Liver (tissue), 9 donors: ENCODE results near the gene URAD. TPM values are rescaled to one million over a fixed set of nuclear protein-coding genes. Genes with fewer than 3 reads are reported as not detected.

Experiments
- DNase-seq: peaks from one replicate; pipeline ENCODE4 v3.0.0-alpha.2; 2017; ENCODE audit warnings: low spot score
- H3K27ac ChIP-seq, 2 donors: one replicate each; pipeline ENCODE4 v1.7.0; 2013; ENCODE audit warnings: inconsistent platforms in 2 of 2, low read length in 2 of 2, control low read depth in 1 of 2, low read depth in 1 of 2, mild to moderate bottlenecking in 1 of 2
- H3K27me3 ChIP-seq, 4 donors: one replicate each; pipeline versions ENCODE4 v1.6.1 to v1.7.0; 2013; ENCODE audit warnings: low read length in 3 of 4, inconsistent platforms in 1 of 4, mild to moderate bottlenecking in 1 of 4, moderate library complexity in 1 of 4; ENCODE audit not compliant: control insufficient read depth in 4 of 4, insufficient read depth in 4 of 4
- H3K36me3 ChIP-seq, 4 donors: one replicate each; pipeline versions ENCODE4 v1.6.1 to v1.7.0; 2013; ENCODE audit warnings: low read length in 3 of 4, mild to moderate bottlenecking in 3 of 4, low read depth in 1 of 4, moderate library complexity in 1 of 4; ENCODE audit not compliant: control insufficient read depth in 4 of 4, insufficient read depth in 3 of 4
- H3K4me1 ChIP-seq, 4 donors: one replicate each; pipeline versions ENCODE4 v1.6.1 to v1.7.0; 2013; ENCODE audit warnings: low read length in 3 of 4, mild to moderate bottlenecking in 3 of 4, moderate library complexity in 1 of 4; ENCODE audit not compliant: control insufficient read depth in 4 of 4, insufficient read depth in 4 of 4
- H3K4me3 ChIP-seq, 3 donors: one replicate each; pipeline versions ENCODE4 v1.6.1 to v1.7.0; 2013; ENCODE audit warnings: low read length in 3 of 3, control low read depth in 1 of 3, low read depth in 1 of 3, mild to moderate bottlenecking in 1 of 3
- H3K9ac ChIP-seq, 2 donors: one replicate each; pipeline ENCODE4 v1.7.0; 2013; ENCODE audit warnings: low read length in 2 of 2, mild to moderate bottlenecking in 2 of 2, moderate library complexity in 2 of 2, control low read depth in 1 of 2, low read depth in 1 of 2
- H3K9me3 ChIP-seq, 4 donors: one replicate each; pipeline versions ENCODE4 v1.6.1 to v1.7.0; 2013; ENCODE audit warnings: low read length in 3 of 4; ENCODE audit not compliant: control insufficient read depth in 4 of 4
- ATF3 ChIP-seq: IDR thresholded peaks from 2 replicates; pipeline ENCODE4 v1.6.1; 2016; ENCODE audit warnings: antibody characterized with exemption
- EGR1 ChIP-seq, 2 donors: IDR thresholded peaks; 2 replicates each; pipeline ENCODE4 v1.6.1; 2016 to 2018; ENCODE audit warnings: antibody characterized with exemption in 2 of 2, low read depth in 2 of 2
- FOXA1 ChIP-seq: IDR thresholded peaks from 2 replicates; pipeline ENCODE4 v1.6.1; 2016; ENCODE audit warnings: antibody characterized with exemption
- FOXA2 ChIP-seq: IDR thresholded peaks from 2 replicates; pipeline ENCODE4 v1.6.1; 2016; ENCODE audit warnings: antibody characterized with exemption
- GABPA ChIP-seq, 2 donors: IDR thresholded peaks in 1 of 2; conservative IDR thresholded peaks in 1 of 2; 2 replicates each; pipeline ENCODE4 v1.6.1; 2016; ENCODE audit warnings: antibody characterized with exemption in 2 of 2, mild to moderate bottlenecking in 1 of 2, moderate library complexity in 1 of 2
- HNF4A ChIP-seq, 2 donors: conservative IDR thresholded peaks; 2 replicates each; pipeline ENCODE4 v1.6.1; 2016; ENCODE audit warnings: antibody characterized with exemption in 2 of 2, mild to moderate bottlenecking in 2 of 2
- HNF4G ChIP-seq: IDR thresholded peaks from 2 replicates; pipeline ENCODE4 v1.6.1; 2016; ENCODE audit warnings: antibody characterized with exemption
- JUND ChIP-seq, 2 donors: IDR thresholded peaks; 2 replicates each; pipeline ENCODE4 v1.6.1; 2016; ENCODE audit warnings: antibody characterized with exemption in 2 of 2
- MAX ChIP-seq: IDR thresholded peaks from 2 replicates; pipeline ENCODE4 v1.6.1; 2016; ENCODE audit warnings: antibody characterized with exemption
- NR2F2 ChIP-seq: IDR thresholded peaks from 2 replicates; pipeline ENCODE4 v1.6.1; 2016; ENCODE audit warnings: antibody characterized with exemption
- RAD21 ChIP-seq, 2 donors: IDR thresholded peaks; 2 replicates each; pipeline ENCODE4 v1.6.1; 2016; ENCODE audit warnings: antibody characterized with exemption in 2 of 2, mild to moderate bottlenecking in 2 of 2
- REST ChIP-seq: IDR thresholded peaks from 2 replicates; pipeline ENCODE4 v1.6.1; 2016; ENCODE audit warnings: antibody characterized with exemption, mild to moderate bottlenecking
- RXRA ChIP-seq, 2 donors: IDR thresholded peaks; 2 replicates each; pipeline ENCODE4 v1.6.1; 2017 to 2018; ENCODE audit warnings: antibody characterized with exemption in 2 of 2, mild to moderate bottlenecking in 1 of 2
- SP1 ChIP-seq: IDR thresholded peaks from 2 replicates; pipeline ENCODE4 v1.6.1; 2018; ENCODE audit warnings: antibody characterized with exemption, mild to moderate bottlenecking
- TAF1 ChIP-seq: conservative IDR thresholded peaks from 2 replicates; pipeline ENCODE4 v1.6.1; 2016; ENCODE audit warnings: antibody characterized with exemption, mild to moderate bottlenecking
- YY1 ChIP-seq: IDR thresholded peaks from 2 replicates; pipeline ENCODE4 v1.6.1; 2016; ENCODE audit warnings: antibody characterized with exemption, mild to moderate bottlenecking
- ZBTB33 ChIP-seq: IDR thresholded peaks from 2 replicates; pipeline ENCODE4 v1.6.1; 2016; ENCODE audit warnings: antibody characterized with exemption
- WGBS: extraction: QIAGEN DNeasy Blood & Tissue Kit; methylation state at CpG from one replicate; pipeline ENCODE4 v1.1.7; 2013; 5-methylcytosine and 5-hydroxymethylcytosine counted together
- polyA plus RNA-seq, 2 donors: library from polyadenylated mRNA; stranded (reverse) in 1 of 2; unstranded in 1 of 2; fragments of 200-250 nt in 1 of 2; fragments of >200 nt in 1 of 2; fragmentation: Nextera tagmentation in 1 of 2; extraction: Ambion mirVana in 1 of 2; gene quantifications; one replicate each; pipeline versions ENCODE4 v1.2.1 to v1.2.3, GENCODE V29; 2013 to 2015
- total RNA-seq, 2 donors: library from RNA; depleted of rRNA; stranded (reverse); fragments of >200 nt; gene quantifications; one replicate each; pipeline ENCODE4 v1.2.3, GENCODE V29; 2014
- TF ChIP-seq, protein P1 (sequence below): fragments of 150-350 bp; IDR thresholded peaks from 2 replicates; pipeline ENCODE4 v1.5.1; 2017; ENCODE audit warnings: improper control_type of control experiment, low read depth, low read length; ENCODE audit not compliant: missing input control
- donor health status: healthy.
- donor health status: healthy.
- donor health status: healthy.
- donor health status: healthy.
- donor health status: healthy.

URAD gene
- total and polyA plus RNA-seq, 4 donors = not detected

GRCh38 chr13:28013482-28013881, 25.0 kb upstream of the URAD start (continued):
- TF ChIP-seq YY1 (no peak), FOXA2 (no peak), NR2F2 (no peak), SP1 (no peak), FOXA1 (no peak), RAD21 (IDR thresholded peaks at IDR 0.05) (no peak)

DNA sequence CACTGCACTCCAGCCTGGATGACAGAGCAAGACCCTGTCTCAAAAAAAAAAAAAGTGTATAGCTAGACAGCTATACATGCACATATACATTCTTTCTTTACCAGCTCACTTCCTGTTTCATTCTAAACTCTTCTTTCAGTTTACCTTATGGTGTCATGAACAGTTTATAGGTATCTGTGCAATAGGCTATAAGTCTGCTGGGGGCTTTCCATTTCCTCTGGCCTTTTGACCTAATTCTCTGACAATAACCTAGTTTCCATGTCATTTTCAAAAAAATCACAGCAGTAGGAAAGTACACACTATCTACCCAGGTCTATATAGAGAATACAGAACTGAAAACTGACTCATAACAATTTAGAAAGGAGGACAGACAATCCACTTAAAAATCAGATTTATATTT, 24.4 kb upstream of the URAD start:
- Histone ChIP-seq H3K36me3 (no peaks in the 10 kb centered on the region), H3K9ac (no peak overlapping the region), H3K27ac (no peak overlapping the region), H3K9me3 (no peaks in the 10 kb centered on the region), H3K27me3 (peaks cover 0 to 3% (median 0%) of the 10 kb centered on the region in 4 donors), H3K4me3 (no peak overlapping the region), H3K4me1 (no peaks in the 10 kb centered on the region)
- no peak for DNase-seq
- no peak for TF ChIP-seq FOXA2
- TF ChIP-seq, protein P1, sequence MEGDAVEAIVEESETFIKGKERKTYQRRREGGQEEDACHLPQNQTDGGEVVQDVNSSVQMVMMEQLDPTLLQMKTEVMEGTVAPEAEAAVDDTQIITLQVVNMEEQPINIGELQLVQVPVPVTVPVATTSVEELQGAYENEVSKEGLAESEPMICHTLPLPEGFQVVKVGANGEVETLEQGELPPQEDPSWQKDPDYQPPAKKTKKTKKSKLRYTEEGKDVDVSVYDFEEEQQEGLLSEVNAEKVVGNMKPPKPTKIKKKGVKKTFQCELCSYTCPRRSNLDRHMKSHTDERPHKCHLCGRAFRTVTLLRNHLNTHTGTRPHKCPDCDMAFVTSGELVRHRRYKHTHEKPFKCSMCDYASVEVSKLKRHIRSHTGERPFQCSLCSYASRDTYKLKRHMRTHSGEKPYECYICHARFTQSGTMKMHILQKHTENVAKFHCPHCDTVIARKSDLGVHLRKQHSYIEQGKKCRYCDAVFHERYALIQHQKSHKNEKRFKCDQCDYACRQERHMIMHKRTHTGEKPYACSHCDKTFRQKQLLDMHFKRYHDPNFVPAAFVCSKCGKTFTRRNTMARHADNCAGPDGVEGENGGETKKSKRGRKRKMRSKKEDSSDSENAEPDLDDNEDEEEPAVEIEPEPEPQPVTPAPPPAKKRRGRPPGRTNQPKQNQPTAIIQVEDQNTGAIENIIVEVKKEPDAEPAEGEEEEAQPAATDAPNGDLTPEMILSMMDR = no peak
- no peak for TF ChIP-seq EGR1 (IDR thresholded peaks at IDR 0.05; ENCODE audit: low read depth in 2 of 2)
- TF ChIP-seq RAD21 (IDR thresholded peaks at IDR 0.05) = no peak
- no peak for TF ChIP-seq SP1

DNA sequence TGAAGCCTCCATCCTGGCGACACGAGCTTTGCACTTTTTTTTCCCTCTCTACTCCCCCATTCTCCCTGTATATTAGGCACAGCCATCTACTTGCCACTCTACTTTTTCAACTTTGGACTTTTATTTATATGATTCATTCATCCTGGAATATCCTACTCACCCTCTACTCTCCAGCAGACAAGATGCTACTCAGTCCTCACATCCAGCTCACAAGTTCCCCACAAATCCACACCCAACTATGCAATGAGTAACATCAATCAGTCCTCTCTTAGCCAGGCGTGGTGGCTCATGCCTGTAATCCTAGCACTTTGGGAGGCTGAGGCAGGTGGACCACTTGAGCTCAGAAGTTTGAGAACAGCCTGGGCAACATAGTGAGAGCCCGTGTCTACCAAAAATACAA, 23.9 kb upstream of the URAD start:
- H3K9ac ChIP-seq = no peak overlapping the region
- no peaks in the 10 kb centered on the region for H3K4me1 ChIP-seq
- H3K36me3 ChIP-seq = no peaks in the 10 kb centered on the region
- DNase-seq = no peak
- H3K27me3 ChIP-seq = peaks cover 0 to 3% (median 0%) of the 10 kb centered on the region in 4 donors
- no peak overlapping the region for H3K4me3 ChIP-seq
- no peak overlapping the region for H3K27ac ChIP-seq
- WGBS = 83% methylated on average over 4 of the region's 4 CpGs
- no peaks in the 10 kb centered on the region for H3K9me3 ChIP-seq
- TF ChIP-seq ATF3 (no peak), RAD21 (IDR thresholded peaks at IDR 0.05) (no peak), JUND (IDR thresholded peaks at IDR 0.05) (no peak), MAX (no peak), FOXA1 (no peak), GABPA (IDR thresholded peaks at IDR 0.05 in 1 of 2, conservative IDR thresholded peaks at IDR 0.05 in 1 of 2) (no peak), NR2F2 (no peak), FOXA2 (no peak), EGR1 (IDR thresholded peaks at IDR 0.05; ENCODE audit: low read depth in 2 of 2) (no peak), ZBTB33 (no peak), HNF4G (no peak), RXRA (IDR thresholded peaks at IDR 0.05) (no peak), YY1 (no peak), SP1 (no peak), HNF4A (conservative IDR thresholded peaks at IDR 0.05) (no peak), TAF1 (no peak), REST (no peak)
- TF ChIP-seq, protein P1 = no peak
